Measurements from ENCODE around the gene UXS1. TPM values are rescaled to one million over a fixed set of nuclear protein-coding genes. Genes with fewer than 3 reads are reported as not detected.
"Not testable (repeated sequence)": the region's sequence is repeated elsewhere in the genome, so short reads cannot be mapped to it uniquely, and the experiment has no call there.

Gene UXS1
- total RNA-seq, 1 experiment from 2014 or later: 49.1 TPM

DNA sequence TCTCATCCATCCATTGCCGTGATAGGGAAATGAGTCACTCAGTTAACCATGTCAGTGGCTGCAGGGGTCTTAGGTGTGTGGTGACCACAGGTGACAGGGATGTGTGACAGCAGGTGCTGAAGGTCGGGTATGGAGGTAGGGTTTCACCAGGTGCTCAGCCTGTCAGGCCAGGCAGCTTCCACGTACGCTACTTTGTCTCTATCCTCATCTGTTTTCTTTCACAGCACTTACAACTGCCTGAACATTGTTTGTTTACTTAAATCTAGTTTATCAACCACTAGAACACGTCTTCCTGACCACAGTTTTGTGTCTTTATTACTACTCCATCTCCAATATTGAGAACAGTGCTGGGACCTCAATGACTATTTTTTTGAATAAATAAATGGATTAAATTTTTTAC is 11.4 kb upstream of the UXS1 start:
- Histone ChIP-seq H3F3A (ENCODE audit: low read length, unreplicated experiment) (no peaks in the 10 kb centered on the region), H3K9me2 (replicated peaks; ENCODE audit: low read length) (no peaks in the 10 kb centered on the region), H3K27me3 (ENCODE audit: low read length) (0 out of 2 replicates have a peak, but pooled peaks cover 3% of the 10 kb centered on the region), H3K4me3 (ENCODE audit: low read length) (no peak overlapping the region), H3K79me2 (ENCODE audit: low read length) (no peaks in the 10 kb centered on the region), H3K9ac (ENCODE audit: low read length) (no peak overlapping the region), H3K27ac (ENCODE audit: low read length) (no peak overlapping the region), H3K9me3 (ENCODE audit: low read length) (no peaks in the 10 kb centered on the region), H3K4me2 (ENCODE audit: low read length) (no peak overlapping the region), H4K20me1 (ENCODE audit: low read length) (no peaks in the 10 kb centered on the region), H3K4me1 (ENCODE audit: insufficient read depth, low read length) (no peaks in the 10 kb centered on the region), H3K36me3 (ENCODE audit: low read depth, low read length) (no peaks in the 10 kb centered on the region), H2AFZ (ENCODE audit: low read length) (no peak overlapping the region)
- DNase-seq: no peak
- ChIA-PET CTCF (no interaction called here), POLR2A (ENCODE audit: unreplicated experiment) (no interaction called here)
- no TSS peak for BruUV-seq (replicated peaks)
- no peak for ATAC-seq
- TF ChIP-seq EZH2 (IDR thresholded peaks at IDR 0.05; ENCODE audit: low read length, unreplicated experiment): no peak
- TF ChIP-seq CTCF (conservative IDR thresholded peaks at IDR 0.05; ENCODE audit: low read depth, low read length): no peak
- no peak for TF ChIP-seq EZH2phosphoT487 (IDR thresholded peaks at IDR 0.05; ENCODE audit: borderline replicate concordance, low read length)
- intact Hi-C loops (cut with micrococcal nuclease): no loop called here

- H3F3A ChIP-seq (ENCODE audit: low read length, unreplicated experiment); H3K36me3 ChIP-seq (ENCODE audit: low read depth, low read length); H3K9me3 ChIP-seq (ENCODE audit: low read length); H3K4me1 ChIP-seq (ENCODE audit: insufficient read depth, low read length); H3K27ac ChIP-seq (ENCODE audit: low read length); ATAC-seq; H3K4me2 ChIP-seq (ENCODE audit: low read length); H3K9me2 ChIP-seq (replicated peaks; ENCODE audit: low read length); POLR2A ChIA-PET (ENCODE audit: unreplicated experiment); H3K4me3 ChIP-seq (ENCODE audit: low read length); H3K9ac ChIP-seq (ENCODE audit: low read length); H4K20me1 ChIP-seq (ENCODE audit: low read length); CTCF ChIA-PET; H3K79me2 ChIP-seq (ENCODE audit: low read length); BruUV-seq (replicated peaks); DNase-seq; H2AFZ ChIP-seq (ENCODE audit: low read length); H3K27me3 ChIP-seq (ENCODE audit: low read length); intact Hi-C loops (cut with micrococcal nuclease): not testable (repeated sequence)
Observed at GRCh38 chr2:106204551-106204950, 10.4 kb upstream of the UXS1 start.

DNA sequence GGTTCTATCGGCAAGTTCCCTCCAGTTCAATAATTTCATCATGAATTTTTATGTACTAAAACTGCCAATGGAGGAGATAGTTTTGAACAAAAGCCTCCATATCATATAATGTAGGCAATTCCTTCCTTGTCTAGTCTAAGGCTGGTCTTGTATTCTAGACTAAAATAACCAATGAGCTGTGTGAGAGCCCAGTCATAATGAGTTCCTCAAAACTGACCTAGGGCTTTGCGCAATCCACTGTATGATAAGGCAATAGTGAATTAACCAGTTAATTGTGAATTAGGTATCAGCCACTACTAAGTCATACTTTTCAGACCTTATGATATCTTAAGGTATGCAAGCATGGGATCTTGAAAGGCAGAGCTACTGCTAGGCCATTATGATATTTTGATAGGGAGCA is 7.6 kb upstream of the UXS1 start:
- DNase-seq: no peak
- no peaks in the 10 kb centered on the region for H3K9me3 ChIP-seq (ENCODE audit: low read length)
- no peaks in the 10 kb centered on the region for H3K36me3 ChIP-seq (ENCODE audit: low read depth, low read length)
- no peak for ATAC-seq
- no peak overlapping the region for H2AFZ ChIP-seq (ENCODE audit: low read length)
- intact Hi-C loops (cut with micrococcal nuclease): no loop called here
- no peak overlapping the region for H3K4me3 ChIP-seq (ENCODE audit: low read length)
- no peak overlapping the region for H3K9ac ChIP-seq (ENCODE audit: low read length)
- ChIA-PET CTCF (interaction anchor here (0.7 kb wide), 1 partner anchor 54 kb away, joined by 3 read pairs; no protein-coding TSS in a partner anchor), POLR2A (ENCODE audit: unreplicated experiment) (no interaction called here)
- no peaks in the 10 kb centered on the region for H3K4me1 ChIP-seq (ENCODE audit: insufficient read depth, low read length)
- no peaks in the 10 kb centered on the region for H3K27me3 ChIP-seq (ENCODE audit: low read length)
- TF ChIP-seq EZH2phosphoT487 (IDR thresholded peaks at IDR 0.05; ENCODE audit: borderline replicate concordance, low read length) (no peak), EZH2 (IDR thresholded peaks at IDR 0.05; ENCODE audit: low read length, unreplicated experiment) (no peak), CTCF (conservative IDR thresholded peaks at IDR 0.05; ENCODE audit: low read depth, low read length) (no peak)
- no peaks in the 10 kb centered on the region for H3F3A ChIP-seq (ENCODE audit: low read length, unreplicated experiment)
- no peak overlapping the region for H3K27ac ChIP-seq (ENCODE audit: low read length)
- H4K20me1 ChIP-seq (ENCODE audit: low read length): no peaks in the 10 kb centered on the region
- no peaks in the 10 kb centered on the region for H3K9me2 ChIP-seq (replicated peaks; ENCODE audit: low read length)
- no peaks in the 10 kb centered on the region for H3K79me2 ChIP-seq (ENCODE audit: low read length)
- no TSS peak for BruUV-seq (replicated peaks)
- no peak overlapping the region for H3K4me2 ChIP-seq (ENCODE audit: low read length)
